ENCODE results near the gene TUFM. TPM values are rescaled to one million over a fixed set of nuclear protein-coding genes. Genes with fewer than 3 reads are reported as not detected.

TUFM gene
- total and polyA plus RNA-seq, 11 donors = 179 to 384 (median 226) TPM

- TF ChIP-seq POLR2A (IDR thresholded peaks at IDR 0.05) (no peak), CTCF (IDR thresholded peaks at IDR 0.05) (no peak)
- ATAC-seq (no peak), DNase-seq (no peak)
- H3K27ac ChIP-seq = no peak overlapping the region
- H3K4me3 ChIP-seq = no peak overlapping the region
- H3K36me3 ChIP-seq = peaks cover 6 to 86% (median 75%) of the 10 kb centered on the region in 9 donors
- H3K27me3 ChIP-seq = no peaks in the 10 kb centered on the region
- 80 to 89% (median 81%) methylated on average over 7 to 8 of the region's 8 CpGs for WGBS, 4 donors
- intact Hi-C loops (cut with DNase I) = no loop called here
- no peaks in the 10 kb centered on the region for H3K9me3 ChIP-seq
- H3K4me1 ChIP-seq = no peaks in the 10 kb centered on the region
Observed at GRCh38 chr16:28836761-28837064, 9.4 kb downstream of the TUFM start.

GRCh38 chr16:28835864-28836760 lies 10.0 kb downstream of the TUFM start:
- WGBS, 4 donors = 92 to 94% (median 93%) methylated on average over 21 to 25 of the region's 25 CpGs
- H3K9me3 ChIP-seq = no peaks in the 10 kb centered on the region
- H3K4me1 ChIP-seq = no peaks in the 10 kb centered on the region
- intact Hi-C loops (cut with DNase I) = no loop called here
- peaks cover 6 to 86% (median 75%) of the 10 kb centered on the region in 9 donors for H3K36me3 ChIP-seq
- ATAC-seq (peak in 1 of 4 donors; percentile 9), DNase-seq (no peak)
- H3K27ac ChIP-seq = no peak overlapping the region
- TF ChIP-seq CTCF (IDR thresholded peaks at IDR 0.05) (no peak), POLR2A (IDR thresholded peaks at IDR 0.05) (no peak)
- H3K4me3 ChIP-seq = no peak overlapping the region
- no peaks in the 10 kb centered on the region for H3K27me3 ChIP-seq

GRCh38 chr16:28834873-28835863 lies 11.0 kb downstream of the TUFM start:
- ATAC-seq (peak in 3 of 4 donors; percentile 3 to 12 (median 5)), DNase-seq (no peak)
- Histone ChIP-seq H3K4me1 (no peaks in the 10 kb centered on the region), H3K36me3 (peaks cover 6 to 92% (median 81%) of the 10 kb centered on the region in 9 donors), H3K4me3 (no peak overlapping the region), H3K27ac (no peak overlapping the region), H3K9me3 (no peaks in the 10 kb centered on the region), H3K27me3 (no peaks in the 10 kb centered on the region)
- WGBS, 4 donors = 87 to 92% (median 89%) methylated on average over 20 to 25 of the region's 25 CpGs
- no peak for TF ChIP-seq POLR2A (IDR thresholded peaks at IDR 0.05)
- TF ChIP-seq CTCF (IDR thresholded peaks at IDR 0.05) = no peak
- intact Hi-C loops (cut with DNase I) = no loop called here

- H3K4me3 ChIP-seq = no peak overlapping the region
- ATAC-seq (no peak), DNase-seq (no peak)
- intact Hi-C loops (cut with DNase I) = no loop called here
- H3K27me3 ChIP-seq = no peaks in the 10 kb centered on the region
- no peak for TF ChIP-seq CTCF (IDR thresholded peaks at IDR 0.05)
- no peak for TF ChIP-seq POLR2A (IDR thresholded peaks at IDR 0.05)
- H3K36me3 ChIP-seq = peaks cover 6 to 98% (median 90%) of the 10 kb centered on the region in 9 donors
- no peaks in the 10 kb centered on the region for H3K4me1 ChIP-seq
- no peak overlapping the region for H3K27ac ChIP-seq
- 88 to 97% (median 93%) methylated on average over 14 of the region's 14 CpGs for WGBS, 4 donors
- no peaks in the 10 kb centered on the region for H3K9me3 ChIP-seq
Observed at GRCh38 chr16:28834349-28834748, 11.8 kb downstream of the TUFM start.
